ENCODE data around the gene FXR2. TPM values are rescaled to one million over a fixed set of nuclear protein-coding genes. Genes with fewer than 3 reads are reported as not detected.

The FXR2 gene
- polyA plus RNA-seq, 1 donor (not counting 4 experiments of a cell fraction or from before 2014, with no cell fraction given), result 30.6 TPM

GRCh38 chr17:7552621-7553051 is 62.1 kb downstream of the FXR2 start:
- Histone ChIP-seq H3K4me2 (ENCODE audit: control insufficient read depth, extremely low read depth, insufficient read depth, low read depth, low read length) (no peak overlapping the region), H3K27ac (ENCODE audit: control insufficient read depth, insufficient read depth, low read length) (no peak overlapping the region), H4K20me1 (ENCODE audit: control insufficient read depth, extremely low read depth, insufficient read depth, low read length) (no peaks in the 10 kb centered on the region), H3K79me2 (ENCODE audit: control insufficient read depth, insufficient read depth, low read length) (no peaks in the 10 kb centered on the region), H3K9ac (ENCODE audit: control insufficient read depth, extremely low read depth, insufficient read depth, low read length) (no peak overlapping the region), H3K9me3 (ENCODE audit: control insufficient read depth, low read depth, low read length) (no peaks in the 10 kb centered on the region), H3K27me3 (ENCODE audit: control insufficient read depth, extremely low read depth, insufficient read depth, low read length) (no peaks in the 10 kb centered on the region), H3K4me3 (ENCODE audit: control insufficient read depth in 2 of 3, extremely low read depth in 1 of 3, insufficient read depth in 2 of 3, low read depth in 1 of 3, low read length in 3 of 3) (no peak overlapping the region), H3K9me1 (ENCODE audit: control insufficient read depth, extremely low read depth, insufficient read depth, low read length) (no peaks in the 10 kb centered on the region), H2AFZ (ENCODE audit: control insufficient read depth, low read length) (no peak overlapping the region), H3K4me1 (ENCODE audit: control insufficient read depth, extremely low read depth, insufficient read depth, low read length) (peaks cover 8% of the 10 kb centered on the region), H3K36me3 (ENCODE audit: control insufficient read depth in 2 of 2, extremely low read depth in 1 of 2, insufficient read depth in 2 of 2, low read length in 2 of 2) (no peaks in the 10 kb centered on the region)
- DNase-seq (ENCODE audit: low read depth, low spot score) (no peak), FAIRE-seq (no peak)
- TF ChIP-seq, protein P1, sequence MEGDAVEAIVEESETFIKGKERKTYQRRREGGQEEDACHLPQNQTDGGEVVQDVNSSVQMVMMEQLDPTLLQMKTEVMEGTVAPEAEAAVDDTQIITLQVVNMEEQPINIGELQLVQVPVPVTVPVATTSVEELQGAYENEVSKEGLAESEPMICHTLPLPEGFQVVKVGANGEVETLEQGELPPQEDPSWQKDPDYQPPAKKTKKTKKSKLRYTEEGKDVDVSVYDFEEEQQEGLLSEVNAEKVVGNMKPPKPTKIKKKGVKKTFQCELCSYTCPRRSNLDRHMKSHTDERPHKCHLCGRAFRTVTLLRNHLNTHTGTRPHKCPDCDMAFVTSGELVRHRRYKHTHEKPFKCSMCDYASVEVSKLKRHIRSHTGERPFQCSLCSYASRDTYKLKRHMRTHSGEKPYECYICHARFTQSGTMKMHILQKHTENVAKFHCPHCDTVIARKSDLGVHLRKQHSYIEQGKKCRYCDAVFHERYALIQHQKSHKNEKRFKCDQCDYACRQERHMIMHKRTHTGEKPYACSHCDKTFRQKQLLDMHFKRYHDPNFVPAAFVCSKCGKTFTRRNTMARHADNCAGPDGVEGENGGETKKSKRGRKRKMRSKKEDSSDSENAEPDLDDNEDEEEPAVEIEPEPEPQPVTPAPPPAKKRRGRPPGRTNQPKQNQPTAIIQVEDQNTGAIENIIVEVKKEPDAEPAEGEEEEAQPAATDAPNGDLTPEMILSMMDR (optimal IDR thresholded peaks at IDR 0.05 in 1 of 3, IDR thresholded peaks at IDR 0.05 in 1 of 3, conservative IDR thresholded peaks at IDR 0.05 in 1 of 3; ENCODE audit: extremely low read depth in 1 of 3, insufficient read depth in 2 of 3, low read length in 3 of 3), result no peak
- no peak for TF ChIP-seq EZH2 (IDR thresholded peaks at IDR 0.05; ENCODE audit: low read length)
- dilution Hi-C loops (cut with MboI; ENCODE audit: extremely low pct_ligation_motif_present, low sequenced_read_pairs), result no loop called here

- Histone ChIP-seq H3K27ac (ENCODE audit: control insufficient read depth, insufficient read depth, low read length) (no peak overlapping the region), H3K9me3 (ENCODE audit: control insufficient read depth, low read depth, low read length) (no peaks in the 10 kb centered on the region), H3K9me1 (ENCODE audit: control insufficient read depth, extremely low read depth, insufficient read depth, low read length) (no peaks in the 10 kb centered on the region), H3K4me2 (ENCODE audit: control insufficient read depth, extremely low read depth, insufficient read depth, low read depth, low read length) (no peak overlapping the region), H4K20me1 (ENCODE audit: control insufficient read depth, extremely low read depth, insufficient read depth, low read length) (no peaks in the 10 kb centered on the region), H3K79me2 (ENCODE audit: control insufficient read depth, insufficient read depth, low read length) (no peaks in the 10 kb centered on the region), H3K36me3 (ENCODE audit: control insufficient read depth in 2 of 2, extremely low read depth in 1 of 2, insufficient read depth in 2 of 2, low read length in 2 of 2) (no peaks in the 10 kb centered on the region), H3K4me3 (ENCODE audit: control insufficient read depth in 2 of 3, extremely low read depth in 1 of 3, insufficient read depth in 2 of 3, low read depth in 1 of 3, low read length in 3 of 3) (no peak overlapping the region), H3K9ac (ENCODE audit: control insufficient read depth, extremely low read depth, insufficient read depth, low read length) (no peak overlapping the region), H3K4me1 (ENCODE audit: control insufficient read depth, extremely low read depth, insufficient read depth, low read length) (peaks cover 8% of the 10 kb centered on the region), H2AFZ (ENCODE audit: control insufficient read depth, low read length) (no peak overlapping the region), H3K27me3 (ENCODE audit: control insufficient read depth, extremely low read depth, insufficient read depth, low read length) (no peaks in the 10 kb centered on the region)
- DNase-seq (ENCODE audit: low read depth, low spot score), result no peak
- TF ChIP-seq EZH2 (IDR thresholded peaks at IDR 0.05; ENCODE audit: low read length), result no peak
- TF ChIP-seq, protein P1 (optimal IDR thresholded peaks at IDR 0.05 in 1 of 3, IDR thresholded peaks at IDR 0.05 in 1 of 3, conservative IDR thresholded peaks at IDR 0.05 in 1 of 3; ENCODE audit: extremely low read depth in 1 of 3, insufficient read depth in 2 of 3, low read length in 3 of 3), result no peak
- FAIRE-seq, result no peak
- dilution Hi-C loops (cut with MboI; ENCODE audit: extremely low pct_ligation_motif_present, low sequenced_read_pairs), result no loop called here
These were observed 63.3 kb downstream of the FXR2 start for GRCh38 chr17:7551396-7551795.
